ENCODE measurements around the gene UGT1A8.
"Not testable (repeated sequence)": the region's sequence is repeated elsewhere in the genome, so short reads cannot be mapped to it uniquely, and the experiment has no call there.

UGT1A8 gene

DNA sequence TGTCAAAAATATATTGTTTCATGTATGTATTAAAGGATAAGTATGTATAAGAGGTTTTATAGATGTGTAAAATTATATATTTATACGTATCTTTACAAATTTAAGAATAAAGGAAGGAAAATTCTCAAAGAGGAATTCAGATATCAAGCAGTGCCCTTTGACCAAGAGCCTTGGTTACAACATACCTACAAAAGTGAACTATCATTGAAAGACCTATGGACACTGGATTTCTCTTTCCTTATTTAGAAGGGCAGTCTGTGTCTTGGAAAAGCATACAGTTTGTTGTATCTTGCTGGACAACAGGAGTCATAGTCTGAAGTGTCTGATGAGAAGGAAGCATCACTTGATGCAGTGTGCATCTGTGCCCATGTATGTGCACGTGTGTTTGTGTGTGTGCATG is 29.0 kb upstream of the UGT1A8 start:
- ChIA-PET CTCF (no interaction called here), POLR2A (interaction anchor here (0.8 kb wide), 1 partner anchor 10 kb away, joined by 10 read pairs; no protein-coding TSS in a partner anchor)
- WGBS (ENCODE audit: insufficient coverage), result 78% methylated on average over 1 of the region's 2 CpGs

GRCh38 chr2:233592706-233593105 is 24.7 kb upstream of the UGT1A8 start:
- H3K27ac ChIP-seq (ENCODE audit: insufficient read depth in 1 of 2, low read depth in 1 of 2, low read length in 2 of 2, poor library complexity in 1 of 2, severe bottlenecking in 2 of 2); H3K4me3 ChIP-seq (ENCODE audit: control insufficient read depth in 1 of 7, extremely low read depth in 1 of 7, insufficient read depth in 4 of 7, low read depth in 2 of 7, low read length in 6 of 7); H3K9me3 ChIP-seq (ENCODE audit: control extremely low read depth in 1 of 5, control insufficient read depth in 4 of 5, insufficient read depth in 2 of 5, low read depth in 1 of 5, low read length in 4 of 5); POLR2A ChIA-PET; H3K4me1 ChIP-seq (ENCODE audit: control extremely low read depth in 1 of 4, control insufficient read depth in 4 of 4, insufficient read depth in 4 of 4, low read length in 3 of 4); CTCF ChIA-PET; DNase-seq; H3K27me3 ChIP-seq (replicated peaks in 2 of 5; ENCODE audit: control insufficient read depth in 4 of 5, insufficient read depth in 5 of 5, low read length in 4 of 5); H3K36me3 ChIP-seq (ENCODE audit: control insufficient read depth in 4 of 4, insufficient read depth in 4 of 4, low read length in 3 of 4): not testable (repeated sequence)
- no CpG with 5 or more reads among the region's 1 CpG for WGBS (ENCODE audit: insufficient coverage)

More for the DNA sequence above, 29.0 kb upstream of the UGT1A8 start:
- DNase-seq, result no peak
- Histone ChIP-seq H3K27me3 (replicated peaks in 2 of 5; ENCODE audit: control insufficient read depth in 4 of 5, insufficient read depth in 5 of 5, low read length in 4 of 5) (no peaks in the 10 kb centered on the region), H3K4me3 (ENCODE audit: control insufficient read depth in 1 of 7, extremely low read depth in 1 of 7, insufficient read depth in 4 of 7, low read depth in 2 of 7, low read length in 6 of 7) (no peak overlapping the region), H3K9me3 (ENCODE audit: control extremely low read depth in 1 of 5, control insufficient read depth in 4 of 5, insufficient read depth in 2 of 5, low read depth in 1 of 5, low read length in 4 of 5) (no peaks in the 10 kb centered on the region), H3K36me3 (ENCODE audit: control insufficient read depth in 4 of 4, insufficient read depth in 4 of 4, low read length in 3 of 4) (no peaks in the 10 kb centered on the region), H3K27ac (ENCODE audit: insufficient read depth in 1 of 2, low read depth in 1 of 2, low read length in 2 of 2, poor library complexity in 1 of 2, severe bottlenecking in 2 of 2) (no peak overlapping the region), H3K4me1 (ENCODE audit: control extremely low read depth in 1 of 4, control insufficient read depth in 4 of 4, insufficient read depth in 4 of 4, low read length in 3 of 4) (no peaks in the 10 kb centered on the region)

- no peak for DNase-seq
- H3K36me3 ChIP-seq (ENCODE audit: control insufficient read depth in 4 of 4, insufficient read depth in 4 of 4, low read length in 3 of 4), result no peaks in the 10 kb centered on the region
- no peak overlapping the region for H3K4me3 ChIP-seq (ENCODE audit: control insufficient read depth in 1 of 7, extremely low read depth in 1 of 7, insufficient read depth in 4 of 7, low read depth in 2 of 7, low read length in 6 of 7)
- no peaks in the 10 kb centered on the region for H3K9me3 ChIP-seq (ENCODE audit: control extremely low read depth in 1 of 5, control insufficient read depth in 4 of 5, insufficient read depth in 2 of 5, low read depth in 1 of 5, low read length in 4 of 5)
- H3K27ac ChIP-seq (ENCODE audit: insufficient read depth in 1 of 2, low read depth in 1 of 2, low read length in 2 of 2, poor library complexity in 1 of 2, severe bottlenecking in 2 of 2), result no peak overlapping the region
- H3K4me1 ChIP-seq (ENCODE audit: control extremely low read depth in 1 of 4, control insufficient read depth in 4 of 4, insufficient read depth in 4 of 4, low read length in 3 of 4), result no peaks in the 10 kb centered on the region
- ChIA-PET POLR2A (no interaction called here), CTCF (no interaction called here)
- H3K27me3 ChIP-seq (replicated peaks in 2 of 5; ENCODE audit: control insufficient read depth in 4 of 5, insufficient read depth in 5 of 5, low read length in 4 of 5), result no peaks in the 10 kb centered on the region
- 88% methylated on average over 6 of the region's 8 CpGs for WGBS (ENCODE audit: insufficient coverage)
Measured at GRCh38 chr2:233593201-233593600, 24.2 kb upstream of the UGT1A8 start.

- Histone ChIP-seq H3K27me3 (replicated peaks in 2 of 5; ENCODE audit: control insufficient read depth in 4 of 5, insufficient read depth in 5 of 5, low read length in 4 of 5) (peaks cover 0 to 3% (median 0%) of the 10 kb centered on the region in 5 experiments), H3K36me3 (ENCODE audit: control insufficient read depth in 4 of 4, insufficient read depth in 4 of 4, low read length in 3 of 4) (no peaks in the 10 kb centered on the region), H3K9me3 (ENCODE audit: control extremely low read depth in 1 of 5, control insufficient read depth in 4 of 5, insufficient read depth in 2 of 5, low read depth in 1 of 5, low read length in 4 of 5) (no peaks in the 10 kb centered on the region), H3K4me3 (ENCODE audit: control insufficient read depth in 1 of 7, extremely low read depth in 1 of 7, insufficient read depth in 4 of 7, low read depth in 2 of 7, low read length in 6 of 7) (no peak overlapping the region), H3K27ac (ENCODE audit: insufficient read depth in 1 of 2, low read depth in 1 of 2, low read length in 2 of 2, poor library complexity in 1 of 2, severe bottlenecking in 2 of 2) (no peak overlapping the region), H3K4me1 (ENCODE audit: control extremely low read depth in 1 of 4, control insufficient read depth in 4 of 4, insufficient read depth in 4 of 4, low read length in 3 of 4) (no peaks in the 10 kb centered on the region)
- ChIA-PET POLR2A (interaction anchor here (0.5 kb wide), 1 partner anchor 525 kb away, joined by 4 read pairs; no protein-coding TSS in a partner anchor), CTCF (no interaction called here)
- WGBS (ENCODE audit: insufficient coverage), result no CpG with 5 or more reads among the region's 1 CpG
- no peak for DNase-seq
Measured at GRCh38 chr2:233597522-233597921, 19.9 kb upstream of the UGT1A8 start.

DNA sequence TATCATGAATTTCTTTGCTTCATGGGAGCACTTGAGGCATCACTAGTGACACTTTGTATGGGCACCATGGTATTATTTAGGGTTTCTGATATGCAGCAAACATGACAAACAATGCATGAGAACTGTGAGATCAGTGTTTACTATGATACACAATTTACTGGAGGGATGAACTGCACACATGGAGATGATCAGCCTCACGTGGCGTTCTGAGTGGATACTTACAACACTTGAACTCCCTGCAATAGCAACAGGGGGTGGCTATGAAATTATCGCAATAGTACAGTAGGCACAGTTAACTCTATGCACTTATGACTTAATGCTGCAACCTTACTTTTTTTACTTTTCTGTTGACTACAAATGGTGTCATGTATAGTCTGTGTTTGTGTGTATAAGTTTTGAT is 18.5 kb upstream of the UGT1A8 start:
- Histone ChIP-seq H3K4me1 (ENCODE audit: control extremely low read depth in 1 of 4, control insufficient read depth in 4 of 4, insufficient read depth in 4 of 4, low read length in 3 of 4) (no peaks in the 10 kb centered on the region), H3K27ac (ENCODE audit: insufficient read depth in 1 of 2, low read depth in 1 of 2, low read length in 2 of 2, poor library complexity in 1 of 2, severe bottlenecking in 2 of 2) (no peak overlapping the region), H3K9me3 (ENCODE audit: control extremely low read depth in 1 of 5, control insufficient read depth in 4 of 5, insufficient read depth in 2 of 5, low read depth in 1 of 5, low read length in 4 of 5) (peaks cover 0 to 4% (median 0%) of the 10 kb centered on the region in 5 experiments), H3K27me3 (replicated peaks in 2 of 5; ENCODE audit: control insufficient read depth in 4 of 5, insufficient read depth in 5 of 5, low read length in 4 of 5) (peaks cover 0 to 3% (median 0%) of the 10 kb centered on the region in 5 experiments), H3K4me3 (ENCODE audit: control insufficient read depth in 1 of 7, extremely low read depth in 1 of 7, insufficient read depth in 4 of 7, low read depth in 2 of 7, low read length in 6 of 7) (no peak overlapping the region), H3K36me3 (ENCODE audit: control insufficient read depth in 4 of 4, insufficient read depth in 4 of 4, low read length in 3 of 4) (no peaks in the 10 kb centered on the region)
- ChIA-PET CTCF (no interaction called here), POLR2A (interaction anchor here (0.5 kb wide), 1 partner anchor 10 kb away, joined by 10 read pairs; no protein-coding TSS in a partner anchor)
- WGBS (ENCODE audit: insufficient coverage), result 96% methylated on average over 3 of the region's 3 CpGs
- no peak for DNase-seq

DNA sequence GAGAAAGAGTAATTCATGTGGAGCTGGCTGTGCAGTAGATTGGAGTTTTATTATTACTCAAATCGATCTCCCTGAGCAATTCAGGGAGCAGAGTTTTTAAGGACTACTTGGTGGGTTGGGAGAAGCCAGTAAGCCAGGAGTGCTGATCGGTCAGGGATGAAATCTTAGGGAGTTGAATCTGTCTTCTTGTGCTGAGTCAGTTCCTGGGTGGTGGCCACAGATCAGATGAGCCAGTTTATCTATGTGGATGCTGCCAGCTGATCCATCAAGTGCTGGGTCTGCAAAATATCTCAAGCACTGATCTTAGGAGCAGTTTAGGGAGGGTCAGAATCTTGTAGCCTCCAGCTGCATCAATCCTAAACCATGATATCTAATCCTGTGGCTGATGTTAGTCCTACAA is 17.0 kb upstream of the UGT1A8 start:
- CTCF ChIA-PET, result no interaction called here
- H3K4me3 ChIP-seq (ENCODE audit: control insufficient read depth in 1 of 7, extremely low read depth in 1 of 7, insufficient read depth in 4 of 7, low read depth in 2 of 7, low read length in 6 of 7), result no peak overlapping the region
- no peak overlapping the region for H3K27ac ChIP-seq (ENCODE audit: insufficient read depth in 1 of 2, low read depth in 1 of 2, low read length in 2 of 2, poor library complexity in 1 of 2, severe bottlenecking in 2 of 2)
- WGBS (ENCODE audit: insufficient coverage), result 79% methylated on average over 2 of the region's 2 CpGs
- H3K9me3 ChIP-seq (ENCODE audit: control extremely low read depth in 1 of 5, control insufficient read depth in 4 of 5, insufficient read depth in 2 of 5, low read depth in 1 of 5, low read length in 4 of 5), result peaks cover 0 to 4% (median 0%) of the 10 kb centered on the region in 5 experiments
- H3K4me1 ChIP-seq (ENCODE audit: control extremely low read depth in 1 of 4, control insufficient read depth in 4 of 4, insufficient read depth in 4 of 4, low read length in 3 of 4), result no peaks in the 10 kb centered on the region
- H3K27me3 ChIP-seq (replicated peaks in 2 of 5; ENCODE audit: control insufficient read depth in 4 of 5, insufficient read depth in 5 of 5, low read length in 4 of 5), result peaks cover 0 to 3% (median 0%) of the 10 kb centered on the region in 5 experiments
- H3K36me3 ChIP-seq (ENCODE audit: control insufficient read depth in 4 of 4, insufficient read depth in 4 of 4, low read length in 3 of 4), result no peaks in the 10 kb centered on the region
- POLR2A ChIA-PET, result no interaction called here
- DNase-seq, result no peak

DNA sequence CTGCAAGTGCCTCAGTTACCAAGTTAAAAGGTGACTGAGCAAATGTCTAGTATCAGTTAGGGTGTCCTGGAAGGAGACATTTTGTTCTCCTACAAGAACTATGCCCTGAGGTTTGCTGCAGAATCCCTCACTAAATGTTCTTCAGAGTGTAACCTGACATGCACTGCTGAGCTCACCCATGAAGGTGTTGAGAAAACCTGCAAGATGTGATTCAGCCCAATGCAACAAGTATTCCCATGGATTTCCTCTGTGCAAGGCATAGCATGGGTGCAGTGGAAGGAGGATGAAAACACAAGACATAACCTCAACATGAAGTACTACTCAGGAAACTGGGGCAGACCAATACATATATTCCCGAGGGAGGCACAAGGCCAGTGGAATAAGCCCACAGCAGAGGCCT is 15.4 kb upstream of the UGT1A8 start:
- WGBS (ENCODE audit: insufficient coverage), result 100% methylated on average over 1 of the region's 1 CpG
- no peaks in the 10 kb centered on the region for H3K36me3 ChIP-seq (ENCODE audit: control insufficient read depth in 4 of 4, insufficient read depth in 4 of 4, low read length in 3 of 4)
- peaks cover 0 to 4% (median 0%) of the 10 kb centered on the region in 5 experiments for H3K9me3 ChIP-seq (ENCODE audit: control extremely low read depth in 1 of 5, control insufficient read depth in 4 of 5, insufficient read depth in 2 of 5, low read depth in 1 of 5, low read length in 4 of 5)
- DNase-seq, result no peak
- no peaks in the 10 kb centered on the region for H3K4me1 ChIP-seq (ENCODE audit: control extremely low read depth in 1 of 4, control insufficient read depth in 4 of 4, insufficient read depth in 4 of 4, low read length in 3 of 4)
- ChIA-PET POLR2A (no interaction called here), CTCF (no interaction called here)
- H3K4me3 ChIP-seq (ENCODE audit: control insufficient read depth in 1 of 7, extremely low read depth in 1 of 7, insufficient read depth in 4 of 7, low read depth in 2 of 7, low read length in 6 of 7), result no peak overlapping the region
- no peak overlapping the region for H3K27ac ChIP-seq (ENCODE audit: insufficient read depth in 1 of 2, low read depth in 1 of 2, low read length in 2 of 2, poor library complexity in 1 of 2, severe bottlenecking in 2 of 2)
- H3K27me3 ChIP-seq (replicated peaks in 2 of 5; ENCODE audit: control insufficient read depth in 4 of 5, insufficient read depth in 5 of 5, low read length in 4 of 5), result peaks cover 0 to 3% (median 0%) of the 10 kb centered on the region in 5 experiments

Measured in common myeloid progenitor, CD34-positive (primary cell).